H1 (cell line): ENCODE results near the gene DCP1B. TPM values are rescaled to one million over a fixed set of nuclear protein-coding genes. Genes with fewer than 3 reads are reported as not detected.

Source experiments
- CTCF ChIA-PET: fragments of 300-600 bp; sonication (Branson Sonifier 250); formaldehyde crosslinking; loops from one replicate; lab custom pipeline; 2021; ENCODE audit not compliant: partially characterized antibody; lab: Charles Lee
- POLR2A ChIA-PET: fragments of 300-600 bp; sonication (Branson Sonifier 250); formaldehyde crosslinking; loops from one replicate; lab custom pipeline; 2021; ENCODE audit warnings: inconsistent platforms; ENCODE audit not compliant: partially characterized antibody; lab: Charles Lee
- DNase-seq, 2 experiments: peaks; one replicate each; pipeline versions ENCODE4 v3.0.0 to v3.0.0-alpha.2; 2010 to 2022; ENCODE audit warnings: low spot score in 2 of 2, low read depth in 1 of 2, mixed read lengths in 1 of 2
- FAIRE-seq: peaks from 2 replicates; lab custom pipeline; 2011; peaks lifted over from hg19 to GRCh38; lab: Jason Lieb, UNC
- H2AFZ ChIP-seq: 2 replicates; pipeline ENCODE4 v1.8.1; 2012; ENCODE audit warnings: low read length, inconsistent platforms
- H2AK5ac ChIP-seq: 2 replicates; pipeline ENCODE4 v1.6.1; 2013; ENCODE audit warnings: low read depth, low read length
- H2BK120ac ChIP-seq: replicated peaks from 2 replicates; pipeline ENCODE3; 2013; ENCODE audit warnings: low read depth, low read length, inconsistent platforms
- H2BK12ac ChIP-seq: 2 replicates; pipeline ENCODE4 v1.6.1; 2013; ENCODE audit warnings: low read depth, low read length
- H2BK15ac ChIP-seq: 2 replicates; pipeline ENCODE4 v1.6.1; 2013; ENCODE audit warnings: low read length
- H2BK20ac ChIP-seq: 2 replicates; pipeline ENCODE4 v1.6.1; 2013; ENCODE audit warnings: low read length
- H2BK5ac ChIP-seq: 2 replicates; pipeline ENCODE4 v1.6.1; 2013; ENCODE audit warnings: low read depth, low read length
- H3K14ac ChIP-seq: 2 replicates; pipeline ENCODE4 v1.6.1; 2013; ENCODE audit warnings: inconsistent platforms; ENCODE audit not compliant: insufficient read length
- H3K18ac ChIP-seq: 2 replicates; pipeline ENCODE4 v1.6.1; 2013; ENCODE audit warnings: low read length; ENCODE audit errors: extremely low read depth
- H3K23ac ChIP-seq: 2 replicates; pipeline ENCODE4 v1.6.1; 2013; ENCODE audit warnings: inconsistent platforms; ENCODE audit not compliant: insufficient read length
- H3K23me2 ChIP-seq: 2 replicates; pipeline ENCODE4 v1.6.1; 2013; ENCODE audit warnings: low read depth, low read length
- H3K27ac ChIP-seq: 2 replicates; pipeline ENCODE4 v1.6.1; 2011; ENCODE audit warnings: low read depth, low read length, inconsistent platforms
- H3K27me3 ChIP-seq, 4 experiments: replicated peaks in 1 of 4; 1 replicate in 1 of 4; 2 replicates in 3 of 4; pipeline versions ENCODE4 v1.6.1 to v1.8.1; 2011 to 2013; ENCODE audit warnings: low read length in 3 of 4, mild to moderate bottlenecking in 3 of 4, inconsistent platforms in 2 of 4, mixed read lengths in 2 of 4, moderate library complexity in 1 of 4; ENCODE audit not compliant: control insufficient read depth in 3 of 4, insufficient read depth in 3 of 4; ENCODE audit errors: extremely low read depth in 1 of 4
- H3K36me3 ChIP-seq, 4 experiments: 2 replicates each; pipeline versions ENCODE4 v1.6.1 to v1.8.1; 2011 to 2013; ENCODE audit warnings: mild to moderate bottlenecking in 4 of 4, low read length in 3 of 4, moderate library complexity in 2 of 4, control low read depth in 1 of 4, inconsistent platforms in 1 of 4; ENCODE audit not compliant: insufficient read depth in 4 of 4, control insufficient read depth in 2 of 4
- H3K4ac ChIP-seq: replicated peaks from 2 replicates; pipeline ENCODE3; 2013; ENCODE audit warnings: low read length, low read depth, mixed read lengths, inconsistent platforms; ENCODE audit not compliant: insufficient read length
- H3K4me1 ChIP-seq, 4 experiments: replicated peaks in 1 of 4; 1 replicate in 1 of 4; 2 replicates in 3 of 4; pipeline versions ENCODE4 v1.6.1 to v1.8.1; 2011 to 2013; ENCODE audit warnings: low read length in 3 of 4, inconsistent platforms in 2 of 4, mixed read lengths in 1 of 4; ENCODE audit not compliant: insufficient read depth in 4 of 4, control insufficient read depth in 3 of 4
- H3K4me2 ChIP-seq, 2 experiments: 2 replicates each; pipeline versions ENCODE4 v1.6.1 to v1.8.1; 2011 to 2013; ENCODE audit warnings: low read depth in 2 of 2, low read length in 2 of 2, control low read depth in 1 of 2, inconsistent platforms in 1 of 2, mild to moderate bottlenecking in 1 of 2; ENCODE audit not compliant: insufficient read depth in 1 of 2
- H3K4me3 ChIP-seq, 4 experiments: fragments of 200-600, 300-600 bp in 1 of 4; sonication (generic), shearing (Covaris generic), sonication (Bioruptor Twin) in 1 of 4; 2 replicates each; pipeline versions ENCODE4 v1.5.1 to v1.8.1; 2011 to 2016; ENCODE audit warnings: low read length in 4 of 4, low read depth in 3 of 4, control low read depth in 2 of 4, inconsistent platforms in 2 of 4, mild to moderate bottlenecking in 2 of 4, mixed read lengths in 1 of 4, moderate library complexity in 1 of 4; ENCODE audit not compliant: insufficient read depth in 2 of 4; ENCODE audit errors: extremely low read depth in 1 of 4
- H3K56ac ChIP-seq: replicated peaks from 2 replicates; pipeline ENCODE3; 2013; ENCODE audit warnings: low read depth, mild to moderate bottlenecking, mixed read lengths, low read length, inconsistent platforms; ENCODE audit not compliant: insufficient read length
- H3K79me1 ChIP-seq: 2 replicates; pipeline ENCODE4 v1.6.1; 2013; ENCODE audit warnings: low read depth, low read length, control low read depth
- H3K79me2 ChIP-seq, 2 experiments: 2 replicates each; pipeline versions ENCODE4 v1.6.1 to v1.8.1; 2012 to 2013; ENCODE audit warnings: low read length in 2 of 2, mild to moderate bottlenecking in 2 of 2, inconsistent platforms in 1 of 2; ENCODE audit not compliant: insufficient read depth in 2 of 2, control insufficient read depth in 1 of 2
- H3K9ac ChIP-seq, 4 experiments: replicated peaks in 1 of 4; 1 replicate in 1 of 4; 2 replicates in 3 of 4; pipeline versions ENCODE4 v1.6.1 to v1.8.1; 2011 to 2013; ENCODE audit warnings: low read depth in 3 of 4, low read length in 3 of 4, control low read depth in 2 of 4, mild to moderate bottlenecking in 2 of 4, moderate library complexity in 2 of 4, inconsistent platforms in 1 of 4; ENCODE audit errors: extremely low read depth in 1 of 4
- H3K9me3 ChIP-seq, 2 experiments: 2 replicates each; pipeline versions ENCODE4 v1.6.1 to v1.8.1; 2012 to 2013; ENCODE audit warnings: mild to moderate bottlenecking in 2 of 2, moderate library complexity in 2 of 2, control low read depth in 1 of 2, inconsistent platforms in 1 of 2, low read depth in 1 of 2, low read length in 1 of 2, mixed read lengths in 1 of 2; ENCODE audit not compliant: insufficient read depth in 2 of 2
- H4K20me1 ChIP-seq, 2 experiments: replicated peaks in 1 of 2; 2 replicates each; pipeline versions ENCODE3 to v1.8.1; 2011 to 2013; ENCODE audit warnings: inconsistent platforms in 2 of 2, low read length in 2 of 2, mild to moderate bottlenecking in 1 of 2; ENCODE audit not compliant: insufficient read depth in 2 of 2, control insufficient read depth in 1 of 2
- H4K5ac ChIP-seq: 2 replicates; pipeline ENCODE4 v1.6.1; 2013; ENCODE audit warnings: low read length, low read depth, mixed read lengths, inconsistent platforms; ENCODE audit not compliant: insufficient read length
- H4K8ac ChIP-seq: 2 replicates; pipeline ENCODE4 v1.8.0; 2013; ENCODE audit warnings: mild to moderate bottlenecking, moderate library complexity, low read length, inconsistent platforms; ENCODE audit not compliant: insufficient read depth; ENCODE audit errors: extremely low read depth
- H4K91ac ChIP-seq: replicated peaks from 2 replicates; pipeline ENCODE3; 2013; ENCODE audit warnings: low read length, mixed read lengths, inconsistent platforms; ENCODE audit not compliant: insufficient read length
- BRCA1 ChIP-seq: IDR thresholded peaks from 2 replicates; pipeline ENCODE4 v1.6.1; 2012; ENCODE audit warnings: low read depth, low read length, improper control_type of control experiment
- CBX8 ChIP-seq: fragments of 300-800, 300-1000 bp; sonication (generic); IDR thresholded peaks from 2 replicates; pipeline ENCODE4 v1.7.1; 2016; ENCODE audit warnings: low read depth, low read length, borderline replicate concordance
- CEBPB ChIP-seq: IDR thresholded peaks from 2 replicates; pipeline ENCODE4 v1.6.1; 2012; ENCODE audit warnings: low read depth, low read length
- GABPA ChIP-seq: IDR thresholded peaks from 2 replicates; pipeline ENCODE4 v1.6.1; 2011; ENCODE audit warnings: mild to moderate bottlenecking, low read length, moderate library complexity, borderline replicate concordance; ENCODE audit not compliant: insufficient read depth
- NRF1 ChIP-seq: IDR thresholded peaks from 2 replicates; pipeline ENCODE4 v1.6.1; 2011; ENCODE audit warnings: mild to moderate bottlenecking, low read depth, low read length, improper control_type of control experiment
- POLR2A ChIP-seq, 2 experiments: IDR thresholded peaks; 1 replicate in 1 of 2; 2 replicates in 1 of 2; pipeline ENCODE4 v1.6.1; 2011; ENCODE audit warnings: low read depth in 2 of 2, low read length in 2 of 2, mild to moderate bottlenecking in 2 of 2; ENCODE audit errors: control extremely low read depth in 1 of 2
- TCF12 ChIP-seq: IDR thresholded peaks from 2 replicates; pipeline ENCODE4 v1.6.1; 2011; ENCODE audit warnings: low read depth, mild to moderate bottlenecking, low read length
- ZNF274 ChIP-seq: IDR thresholded peaks from 2 replicates; pipeline ENCODE4 v1.7.0; 2012; ENCODE audit warnings: low read length, borderline replicate concordance; ENCODE audit errors: extremely low read depth
- WGBS, 2 experiments: shearing (Covaris generic) in 1 of 2; methylation state at CpG; one replicate each; pipeline versions ENCODE4 v1.1.6 to v1.1.7; 2013 to 2015; ENCODE audit warnings: low lambda C conversion rate in 2 of 2, mixed read lengths in 2 of 2, inconsistent platforms in 1 of 2, low coverage in 1 of 2, missing lambda C conversion rate in 1 of 2; ENCODE audit not compliant: insufficient replicate concordance in 2 of 2, insufficient coverage in 1 of 2, insufficient read length in 1 of 2; ENCODE audit errors: extremely low coverage in 1 of 2, missing lambda C conversion rate in 1 of 2; 5-methylcytosine and 5-hydroxymethylcytosine counted together
- polyA plus RNA-seq, 7 experiments: library from polyadenylated mRNA; depleted of rRNA in 3 of 7; stranded (reverse) in 5 of 7; unstranded in 2 of 7; fragments of >200 nt in 5 of 7; fragments of 200-250 nt in 2 of 7; gene quantifications; 1 replicate in 5 of 7; 2 replicates in 1 of 7; 4 replicates in 1 of 7; pipeline versions ENCODE4 v1.2.1 to v1.2.3, GENCODE V29; 2011 to 2013; ENCODE audit warnings: missing spikeins in 2 of 7, mixed read lengths in 2 of 7
- total RNA-seq: library from RNA; stranded (reverse); fragmentation: NEBNext Ultra II Directional; extraction: Animal tissue kit (Norgen Biotek cat#: 25700); gene quantifications from 2 replicates; pipeline ENCODE4 v1.2.1, GENCODE V29; 2021
- TF ChIP-seq, protein P1 (sequence below): IDR thresholded peaks from 2 replicates; pipeline ENCODE4 v1.6.1; 2012; ENCODE audit warnings: inconsistent platforms

Gene DCP1B
- total and polyA plus RNA-seq, 2 of the 8 experiments (the other 6 are each of a cell fraction or from before 2014, with no cell fraction given) = 14.8 to 29.0 TPM

DNA sequence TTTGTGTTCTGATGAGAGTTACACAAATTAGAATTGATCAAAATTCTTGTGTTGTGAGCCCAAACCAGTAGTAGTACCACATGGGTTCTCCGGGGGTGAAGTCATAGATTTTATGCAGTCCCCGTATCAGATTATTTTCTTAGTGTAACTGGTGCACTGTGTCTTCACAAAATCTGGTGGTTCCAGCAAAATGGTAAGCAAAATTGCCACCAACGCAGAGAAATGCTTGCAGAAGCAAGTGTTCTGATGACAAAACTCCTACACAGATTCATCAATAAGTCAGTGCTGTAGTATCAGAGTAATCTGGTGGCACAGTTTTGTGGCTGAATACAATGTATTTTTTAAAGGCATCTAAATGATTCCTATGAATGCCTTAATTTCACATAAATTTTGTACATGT, 84.5 kb downstream of the DCP1B start:
- Histone ChIP-seq H2BK20ac (no peak overlapping the region), H3K23ac (no peak overlapping the region), H3K56ac (no peak overlapping the region), H4K8ac (no peak overlapping the region), H2AFZ (no peak overlapping the region), H3K4me2 (no peak overlapping the region), H3K9ac (no peak overlapping the region), H3K4me3 (no peak overlapping the region), H4K5ac (no peak overlapping the region), H3K27me3 (no peaks in the 10 kb centered on the region), H3K14ac (no peak overlapping the region), H3K27ac (no peak overlapping the region), H4K91ac (no peak overlapping the region), H4K20me1 (no peaks in the 10 kb centered on the region), H3K9me3 (no peaks in the 10 kb centered on the region), H3K79me1 (no peaks in the 10 kb centered on the region), H2BK15ac (no peak overlapping the region), H3K79me2 (no peaks in the 10 kb centered on the region), H2BK12ac (no peak overlapping the region), H2BK120ac (no peak overlapping the region), H3K4ac (no peak overlapping the region), H3K36me3 (no peaks in the 10 kb centered on the region), H3K4me1 (peaks cover 0 to 11% (median 7%) of the 10 kb centered on the region in 4 experiments; a peak in 6 of 7 replicates), H3K23me2 (no peaks in the 10 kb centered on the region), H3K18ac (no peak overlapping the region), H2AK5ac (no peak overlapping the region), H2BK5ac (no peak overlapping the region)
- ChIA-PET CTCF (interaction anchor here (0.7 to 5.0 kb wide), 4 partner anchors 20 to 271 kb away, joined by 3 to 26 read pairs (median 6); no protein-coding TSS in a partner anchor), POLR2A (no interaction called here)
- DNase-seq (no peak), FAIRE-seq (no peak)
- 94% methylated on average over 3 of the region's 3 CpGs; no CpG with 5 or more reads in 1 of the 2 experiments for WGBS, 2 experiments
- no peak for TF ChIP-seq POLR2A (IDR thresholded peaks at IDR 0.05; ENCODE audit: control extremely low read depth in 1 of 2, low read depth in 2 of 2, low read length in 2 of 2)
- TF ChIP-seq, protein P1, sequence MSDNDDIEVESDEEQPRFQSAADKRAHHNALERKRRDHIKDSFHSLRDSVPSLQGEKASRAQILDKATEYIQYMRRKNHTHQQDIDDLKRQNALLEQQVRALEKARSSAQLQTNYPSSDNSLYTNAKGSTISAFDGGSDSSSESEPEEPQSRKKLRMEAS = no peak
- no peak for TF ChIP-seq NRF1
- TF ChIP-seq GABPA = no peak
- no peak for TF ChIP-seq BRCA1
- no peak for TF ChIP-seq TCF12
- no peak for TF ChIP-seq CBX8
- TF ChIP-seq CEBPB = no peak
- no peak for TF ChIP-seq ZNF274
